H9 (cell line): ENCODE results near the gene LMX1A. TPM values are rescaled to one million over a fixed set of nuclear protein-coding genes. Genes with fewer than 3 reads are reported as not detected.

Experiments used
- DNase-seq: peaks from one replicate; pipeline ENCODE4 v3.0.0-alpha.2; 2017
- H2AFZ ChIP-seq: one replicate; pipeline ENCODE4 v1.6.1; 2013; ENCODE audit warnings: mild to moderate bottlenecking, low read length, control low read depth, moderate library complexity
- H2AK5ac ChIP-seq: 2 replicates; pipeline ENCODE4 v1.6.1; 2013; ENCODE audit warnings: low read length, control low read depth, mixed read lengths; ENCODE audit not compliant: insufficient read length
- H2BK120ac ChIP-seq: one replicate; pipeline ENCODE4 v1.6.1; 2013; ENCODE audit warnings: low read depth, mild to moderate bottlenecking, low read length, control low read depth, inconsistent platforms; ENCODE audit not compliant: poor library complexity, severe bottlenecking
- H2BK12ac ChIP-seq: 2 replicates; pipeline ENCODE4 v1.6.1; 2013; ENCODE audit warnings: low read length, control low read depth, mixed read lengths, low read depth; ENCODE audit not compliant: insufficient read length
- H2BK15ac ChIP-seq: 2 replicates; pipeline ENCODE4 v1.6.1; 2013; ENCODE audit warnings: low read depth, low read length, control low read depth
- H2BK20ac ChIP-seq: one replicate; pipeline ENCODE4 v1.6.1; 2013; ENCODE audit warnings: low read depth, mild to moderate bottlenecking, low read length, control low read depth, inconsistent platforms; ENCODE audit not compliant: poor library complexity, severe bottlenecking
- H2BK5ac ChIP-seq: 2 replicates; pipeline ENCODE4 v1.6.1; 2013; ENCODE audit warnings: low read length, control low read depth, mixed read lengths; ENCODE audit not compliant: insufficient read length
- H3K14ac ChIP-seq: 2 replicates; pipeline ENCODE4 v1.6.1; 2013; ENCODE audit warnings: low read length, control low read depth; ENCODE audit not compliant: insufficient read depth
- H3K18ac ChIP-seq: 2 replicates; pipeline ENCODE4 v1.6.1; 2013; ENCODE audit warnings: low read depth, mild to moderate bottlenecking, mixed read lengths, low read length, control low read depth; ENCODE audit not compliant: insufficient read length
- H3K23ac ChIP-seq: 2 replicates; pipeline ENCODE4 v1.6.1; 2013; ENCODE audit warnings: low read length, control low read depth, mixed read lengths, low read depth; ENCODE audit not compliant: insufficient read length
- H3K23me2 ChIP-seq: 2 replicates; pipeline ENCODE4 v1.6.1; 2013; ENCODE audit warnings: low read depth, mild to moderate bottlenecking, mixed read lengths, low read length, control low read depth; ENCODE audit not compliant: insufficient read length, poor library complexity, severe bottlenecking
- H3K27ac ChIP-seq: 2 replicates; pipeline ENCODE4 v1.5.1; 2013; ENCODE audit warnings: low read length, control low read depth, mixed read lengths, low read depth; ENCODE audit not compliant: insufficient read length
- H3K27me3 ChIP-seq: 2 replicates; pipeline ENCODE4 v1.6.1; 2013; ENCODE audit warnings: low read length, control low read depth, inconsistent platforms; ENCODE audit not compliant: insufficient read depth
- H3K4ac ChIP-seq: 2 replicates; pipeline ENCODE4 v1.6.1; 2013; ENCODE audit warnings: low read depth, mild to moderate bottlenecking, control low read depth, inconsistent platforms, low read length, moderate library complexity
- H3K4me1 ChIP-seq: 2 replicates; pipeline ENCODE4 v1.6.1; 2013; ENCODE audit warnings: low read length, control low read depth, inconsistent platforms; ENCODE audit not compliant: insufficient read depth
- H3K4me2 ChIP-seq: 2 replicates; pipeline ENCODE4 v1.6.1; 2013; ENCODE audit warnings: low read length, control low read depth, mixed read lengths; ENCODE audit not compliant: insufficient read length, insufficient read depth
- H3K56ac ChIP-seq: 2 replicates; pipeline ENCODE4 v1.6.1; 2013; ENCODE audit warnings: low read depth, mild to moderate bottlenecking, mixed read lengths, low read length, control low read depth; ENCODE audit not compliant: insufficient read length
- H3K79me1 ChIP-seq: 2 replicates; pipeline ENCODE4 v1.6.1; 2013; ENCODE audit warnings: low read depth, mild to moderate bottlenecking, moderate library complexity, low read length, control low read depth, inconsistent platforms; ENCODE audit not compliant: insufficient read depth, poor library complexity, severe bottlenecking
- H3K79me2 ChIP-seq: 2 replicates; pipeline ENCODE4 v1.6.1; 2013; ENCODE audit warnings: low read length, control low read depth, inconsistent platforms; ENCODE audit not compliant: insufficient read depth
- H3K9ac ChIP-seq: 2 replicates; pipeline ENCODE4 v1.6.1; 2013; ENCODE audit warnings: low read length, control low read depth, mixed read lengths; ENCODE audit not compliant: insufficient read length; ENCODE audit errors: extremely low read depth
- H3K9me3 ChIP-seq: one replicate; pipeline ENCODE4 v1.6.1; 2013; ENCODE audit warnings: low read depth, low read length, inconsistent platforms; ENCODE audit not compliant: control insufficient read depth
- H3T11ph ChIP-seq: one replicate; pipeline ENCODE4 v1.6.1; 2013; ENCODE audit warnings: mild to moderate bottlenecking, low read length, control low read depth, inconsistent platforms
- H4K20me1 ChIP-seq: one replicate; pipeline ENCODE4 v1.6.1; 2013; ENCODE audit not compliant: control insufficient read depth, insufficient read length, insufficient read depth
- H4K5ac ChIP-seq: 2 replicates; pipeline ENCODE4 v1.6.1; 2013; ENCODE audit warnings: low read depth, mild to moderate bottlenecking, mixed read lengths, low read length, control low read depth; ENCODE audit not compliant: insufficient read length
- H4K8ac ChIP-seq: replicated peaks from 2 replicates; pipeline ENCODE4 v1.6.1; 2013; ENCODE audit warnings: low read length, control low read depth, mixed read lengths, low read depth; ENCODE audit not compliant: insufficient read length
- H4K91ac ChIP-seq: 2 replicates; pipeline ENCODE4 v1.6.1; 2013; ENCODE audit warnings: low read depth, mild to moderate bottlenecking, moderate library complexity, mixed read lengths, low read length, control low read depth; ENCODE audit not compliant: insufficient read length
- H3K27ac Mint-ChIP-seq, 3 experiments: 2 replicates in 2 of 3; 3 replicates in 1 of 3; pipeline ENCODE4 v1.8.0; 2020 to 2021; ENCODE audit warnings: mixed read lengths in 3 of 3, mild to moderate bottlenecking in 1 of 3, moderate library complexity in 1 of 3
- H3K27me3 Mint-ChIP-seq: 2 replicates; pipeline ENCODE4 v1.8.0; 2021; ENCODE audit warnings: low read depth, mild to moderate bottlenecking, moderate library complexity, mixed read lengths
- H3K36me3 Mint-ChIP-seq, 3 experiments: 2 replicates in 2 of 3; 3 replicates in 1 of 3; pipeline ENCODE4 v1.8.0; 2020 to 2021; ENCODE audit warnings: low read depth in 3 of 3, mixed read lengths in 3 of 3; ENCODE audit not compliant: insufficient read depth in 1 of 3
- H3K4me1 Mint-ChIP-seq, 2 experiments: 2 replicates each; pipeline ENCODE4 v1.8.0; 2020; ENCODE audit warnings: mixed read lengths in 2 of 2
- H3K4me3 Mint-ChIP-seq, 2 experiments: 2 replicates in 1 of 2; 3 replicates in 1 of 2; pipeline ENCODE4 v1.8.0; 2020 to 2021; ENCODE audit warnings: mild to moderate bottlenecking in 2 of 2, mixed read lengths in 2 of 2, moderate library complexity in 1 of 2
- H3K9me3 Mint-ChIP-seq, 2 experiments: 2 replicates in 1 of 2; 3 replicates in 1 of 2; pipeline ENCODE4 v1.8.0; 2020; ENCODE audit warnings: mild to moderate bottlenecking in 2 of 2, mixed read lengths in 2 of 2, moderate library complexity in 1 of 2
- CTCF ChIP-seq: fragments of 200-600 bp; sonication (generic); conservative IDR thresholded peaks from 3 replicates; pipeline ENCODE4 v1.8.0; 2021; ENCODE audit warnings: antibody characterized with exemption, mild to moderate bottlenecking
- WGBS: extraction: QIAGEN DNeasy Blood & Tissue Kit; methylation state at CpG from one replicate; pipeline ENCODE4 v1.1.7; 2013; ENCODE audit warnings: missing lambda C conversion rate, low lambda C conversion rate, mixed read lengths; ENCODE audit not compliant: insufficient read length; ENCODE audit errors: extremely low coverage; 5-methylcytosine and 5-hydroxymethylcytosine counted together
- total RNA-seq: library from RNA; stranded (reverse); gene quantifications from 2 replicates; pipeline ENCODE4 v1.2.1, GENCODE V29; 2021

The LMX1A gene
- total RNA-seq, 1 experiment from 2014 or later = not detected

- Histone ChIP-seq H3K79me1 (no peaks in the 10 kb centered on the region), H3K9me3 (no peaks in the 10 kb centered on the region), H3K56ac (no peak overlapping the region), H2BK12ac (no peak overlapping the region), H3T11ph (no peak overlapping the region), H3K79me2 (no peaks in the 10 kb centered on the region), H2AK5ac (no peak overlapping the region), H3K27ac (no peak overlapping the region), H3K23ac (no peak overlapping the region), H2AFZ (peak overlapping the region; percentile 94), H2BK5ac (no peak overlapping the region), H3K9ac (peak overlapping the region; percentile 62), H3K18ac (peak overlapping the region; percentile 75), H4K8ac (no peak overlapping the region), H3K27me3 (peaks cover 4% of the 10 kb centered on the region; the same call in 1 of the 2 replicates), H2BK20ac (no peak overlapping the region), H2BK120ac (no peak overlapping the region), H3K14ac (peak overlapping the region; percentile 80), H3K4ac (no peak overlapping the region), H4K5ac (peak overlapping the region; percentile 46), H4K20me1 (no peaks in the 10 kb centered on the region), H3K4me2 (peak overlapping the region; percentile 96), H2BK15ac (peak overlapping the region; percentile 86; the same call in 1 of the 2 replicates), H3K4me1 (0 out of 2 replicates have a peak, but pooled peaks cover 3% of the 10 kb centered on the region), H3K23me2 (peaks cover 13% of the 10 kb centered on the region), H4K91ac (no peak overlapping the region)
- DNase-seq = peak; percentile 87
- Mint-ChIP-seq H3K9me3 (no peaks in the 10 kb centered on the region), H3K27ac (0 out of 7 replicates have a peak overlapping the region, but pooled peaks of 1 of the 3 experiments have one; percentile 4), H3K4me3 (peak overlapping the region; percentile 71 to 88), H3K27me3 (peaks cover 87% of the 10 kb centered on the region), H3K4me1 (peaks cover 15 to 17% of the 10 kb centered on the region in 2 experiments), H3K36me3 (no peaks in the 10 kb centered on the region)
- TF ChIP-seq CTCF = no peak
- WGBS = no CpG with 5 or more reads among the region's 46 CpGs
These were observed 19.7 kb upstream of the LMX1A start for GRCh38 chr1:165376041-165376810.
